Aorta (tissue), 5 donors: Measurements from ENCODE around the gene IFIT2. TPM values are rescaled to one million over a fixed set of nuclear protein-coding genes. Genes with fewer than 3 reads are reported as not detected.
"Not testable (repeated sequence)": the region's sequence is repeated elsewhere in the genome, so short reads cannot be mapped to it uniquely, and the experiment has no call there.

Experiments used
- ATAC-seq: fragments of 200-7000 bp; cut with Tn5 transposase; one replicate; pipeline ENCODE4 v1.9.1; 2022; ENCODE audit warnings: moderate library complexity; ENCODE audit not compliant: low FRiP score
- DNase-seq, 2 donors: peaks; one replicate each; pipeline ENCODE4 v3.0.0-alpha.2; 2020
- H3K27ac ChIP-seq, 2 donors: one replicate each; pipeline ENCODE4 v1.5.1; 2013; ENCODE audit warnings: low read length in 2 of 2, mild to moderate bottlenecking in 2 of 2, moderate library complexity in 2 of 2, control low read depth in 1 of 2, inconsistent platforms in 1 of 2, low read depth in 1 of 2
- H3K27me3 ChIP-seq, 2 donors: one replicate each; pipeline ENCODE4 v1.6.1; 2013; ENCODE audit warnings: control low read depth in 1 of 2, low read length in 1 of 2, mild to moderate bottlenecking in 1 of 2, moderate library complexity in 1 of 2; ENCODE audit not compliant: insufficient read depth in 2 of 2, control insufficient read depth in 1 of 2
- H3K36me3 ChIP-seq, 2 donors: one replicate each; pipeline ENCODE4 v1.6.1; 2013; ENCODE audit warnings: control low read depth in 1 of 2, low read length in 1 of 2, mild to moderate bottlenecking in 1 of 2; ENCODE audit not compliant: insufficient read depth in 2 of 2, control insufficient read depth in 1 of 2
- H3K4me1 ChIP-seq, 2 donors: one replicate each; pipeline ENCODE4 v1.6.1; 2013; ENCODE audit warnings: low read length in 2 of 2, control low read depth in 1 of 2, mild to moderate bottlenecking in 1 of 2, moderate library complexity in 1 of 2; ENCODE audit not compliant: insufficient read depth in 2 of 2, control insufficient read depth in 1 of 2
- H3K4me3 ChIP-seq, 2 donors: one replicate each; pipeline ENCODE4 v1.5.1; 2013; ENCODE audit warnings: low read length in 2 of 2, control low read depth in 1 of 2, mild to moderate bottlenecking in 1 of 2
- H3K9me3 ChIP-seq: one replicate; pipeline ENCODE4 v1.6.1; 2013; ENCODE audit warnings: mild to moderate bottlenecking, low read length; ENCODE audit not compliant: control insufficient read depth
- WGBS, 2 donors: extraction: QIAGEN DNeasy Blood & Tissue Kit; methylation state at CpG; one replicate each; pipeline ENCODE4 v1.1.7; 2013; 5-methylcytosine and 5-hydroxymethylcytosine counted together
- intact Hi-C, 2 donors: fragments of 100-400 bp; cut with DNase I; formaldehyde crosslinking; loops; one replicate each; pipeline versions ENCODE4 v1.14.2 to v1.15.0; 2022
- polyA plus RNA-seq, 2 donors: library from polyadenylated mRNA; stranded (reverse); fragments of 200-250 nt; gene quantifications; one replicate each; pipeline ENCODE4 v1.2.3, GENCODE V29; 2013
- total RNA-seq, 2 donors: library from RNA; stranded (reverse); fragmentation: NEBNext Ultra II Directional; extraction: Animal tissue kit (Norgen Biotek cat#: 25700); gene quantifications; one replicate each; pipeline ENCODE4 v1.2.1, GENCODE V29; 2021
- donor health status: healthy with polysubstance abuse.
- donor health status: Bipolar disorder and iron deficiency.
- donor health status: DM: no; HTN: no; CAD: no.
- donor health status: DM: no; HTN: no; CAD: no.
- donor health status: DM: yes; HTN: yes; CAD: no.

The IFIT2 gene
- total and polyA plus RNA-seq, 4 donors = 4.6 to 11.9 (median 11.0) TPM

DNA sequence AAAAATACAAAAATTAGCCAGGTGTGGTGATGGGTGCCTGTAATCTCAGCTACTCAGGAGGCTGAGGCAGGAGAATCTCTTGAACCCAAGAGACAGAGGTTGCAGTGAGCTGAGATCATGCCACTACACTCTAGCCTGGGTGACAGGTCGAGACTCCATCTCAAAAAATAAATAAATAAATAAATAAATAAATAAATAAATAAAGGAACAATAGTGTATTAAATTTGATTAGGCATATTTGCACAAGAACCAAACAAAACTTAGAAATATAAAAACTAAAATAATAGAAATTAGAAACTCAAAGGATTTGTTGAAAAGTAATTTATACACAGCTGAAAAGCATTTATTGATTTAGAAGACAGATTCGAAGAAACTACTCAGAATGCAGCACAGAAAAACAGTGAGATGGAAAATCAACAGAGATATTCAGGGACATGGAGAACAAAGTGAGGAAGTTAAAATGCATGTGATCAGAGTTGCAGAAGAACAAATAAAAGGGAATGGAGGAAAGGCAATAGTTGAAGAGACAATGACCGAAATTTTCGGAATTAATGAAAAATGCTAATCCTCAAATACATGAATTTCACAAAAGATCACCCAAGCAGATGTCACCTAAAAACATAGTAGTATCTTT lies 43.6 kb downstream of the IFIT2 start:
- DNase-seq (no peak), ATAC-seq (no peak)
- Histone ChIP-seq H3K27ac (no peak overlapping the region), H3K36me3 (no peaks in the 10 kb centered on the region), H3K9me3 (no peaks in the 10 kb centered on the region), H3K27me3 (no peaks in the 10 kb centered on the region), H3K4me1 (no peaks in the 10 kb centered on the region), H3K4me3 (no peak overlapping the region)
- intact Hi-C loops = no loop called here
- 95 to 96% methylated on average over 4 of the region's 4 CpGs for WGBS, 2 donors

DNA sequence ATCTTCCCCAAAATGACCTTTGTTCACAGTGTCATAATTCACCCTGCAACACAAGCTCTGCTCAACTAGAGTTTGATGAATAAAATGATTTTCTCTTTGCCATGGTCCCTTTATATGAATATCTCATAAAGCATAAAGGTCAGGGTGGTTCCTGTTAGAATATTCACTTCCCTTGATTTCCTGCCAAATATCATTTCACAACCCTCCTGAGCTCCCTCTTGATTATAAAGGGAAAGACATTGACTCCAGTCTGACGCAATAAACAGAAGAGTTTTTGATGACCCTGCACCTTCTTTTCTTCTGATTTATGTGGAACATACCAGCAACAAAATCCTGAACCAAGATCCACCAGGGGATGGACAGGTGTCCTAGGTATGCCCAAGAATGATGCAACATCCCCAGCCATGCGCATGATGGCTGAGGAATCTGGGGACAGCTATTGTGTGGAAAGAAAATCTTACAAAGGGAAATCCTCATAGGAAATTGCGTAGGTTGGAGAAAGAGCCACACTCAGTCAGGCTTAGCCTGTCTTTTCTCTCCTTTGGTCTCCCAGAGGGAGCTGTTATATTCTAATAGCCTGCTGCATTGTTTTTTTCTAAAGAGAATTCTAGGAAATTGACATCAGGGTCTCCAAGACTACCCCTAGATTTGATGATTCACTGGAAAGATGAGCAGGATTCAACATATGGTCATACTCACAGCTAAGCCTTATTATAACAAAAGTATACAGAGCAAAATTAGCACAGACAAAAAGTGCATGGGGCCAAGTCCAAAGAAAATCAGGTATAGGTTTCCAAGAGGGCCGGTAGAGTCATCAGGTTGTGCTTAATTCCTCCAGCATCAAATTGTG lies 44.8 kb downstream of the IFIT2 start:
- DNase-seq = no peak
- Histone ChIP-seq H3K9me3 (no peaks in the 10 kb centered on the region), H3K4me3 (no peak overlapping the region), H3K36me3 (no peaks in the 10 kb centered on the region), H3K4me1 (peaks cover 0 to 4% of the 10 kb centered on the region in 2 donors), H3K27me3 (no peaks in the 10 kb centered on the region), H3K27ac (no peak overlapping the region)
- ATAC-seq = no peak
- intact Hi-C loops = no loop called here
- WGBS, 2 donors = 88% methylated on average over 4 of the region's 4 CpGs

DNA sequence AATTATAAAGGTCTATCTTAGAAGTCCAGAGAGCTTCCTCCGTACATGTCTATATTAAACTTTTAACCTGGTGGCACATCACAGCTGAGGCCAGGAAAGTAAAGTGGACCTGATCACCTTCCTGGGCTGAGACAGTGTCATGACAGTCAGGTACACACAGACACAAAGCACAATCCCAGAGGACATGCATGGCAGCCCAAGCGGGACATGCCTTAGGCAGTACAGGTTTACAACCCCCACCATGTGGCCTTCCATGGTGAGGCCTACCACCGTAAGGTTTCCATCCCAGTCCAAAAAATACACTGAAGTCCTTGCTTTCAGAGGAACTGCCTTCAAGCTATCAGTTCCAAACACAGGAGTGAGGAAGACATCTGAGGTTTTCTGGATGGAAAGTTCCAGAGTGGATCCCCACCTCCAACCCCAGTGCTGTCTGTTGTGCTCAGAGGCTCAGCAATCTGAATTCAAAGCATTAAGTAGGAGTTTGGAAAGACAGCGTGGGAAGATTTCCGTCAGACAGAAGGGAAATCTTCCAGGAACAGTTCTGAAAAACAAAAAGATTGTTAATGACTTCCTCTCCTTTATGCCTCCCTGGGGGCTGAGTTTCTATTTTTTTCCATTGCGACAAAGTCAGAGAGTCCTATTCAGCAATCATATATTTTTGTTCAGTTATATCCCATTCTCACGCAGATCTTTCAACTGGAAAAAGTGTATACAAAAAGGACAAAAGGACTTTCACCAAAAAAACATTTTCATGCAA lies 46.0 kb downstream of the IFIT2 start:
- DNase-seq (no peak), ATAC-seq (no peak)
- 43 to 60% methylated on average over 7 of the region's 7 CpGs for WGBS, 2 donors
- no peaks in the 10 kb centered on the region for H3K9me3 ChIP-seq
- H3K27me3 ChIP-seq = no peaks in the 10 kb centered on the region
- peaks cover 0 to 4% of the 10 kb centered on the region in 2 donors for H3K4me1 ChIP-seq
- intact Hi-C loops = no loop called here
- no peaks in the 10 kb centered on the region for H3K36me3 ChIP-seq
- no peak overlapping the region for H3K27ac ChIP-seq
- H3K4me3 ChIP-seq = no peak overlapping the region

DNA sequence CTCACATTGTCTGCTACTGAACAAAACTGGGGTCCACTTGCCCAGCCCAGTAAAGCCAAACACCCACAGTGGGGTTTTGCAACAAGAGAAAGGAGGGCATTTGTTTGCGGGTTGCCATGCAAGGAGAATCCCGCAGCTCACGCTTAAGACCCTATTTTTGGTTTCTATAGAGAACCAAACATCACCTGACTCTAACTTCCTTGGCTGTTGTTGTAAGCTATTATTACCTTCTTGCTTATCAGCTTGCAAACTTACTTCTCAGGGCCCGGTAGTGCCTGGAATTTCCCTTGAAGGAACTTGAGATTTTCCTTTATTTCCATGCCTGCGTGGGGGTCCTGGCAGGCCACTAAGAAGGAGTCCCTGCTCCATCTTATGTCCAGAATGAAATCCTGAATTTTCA lies 46.6 kb downstream of the IFIT2 start:
- DNase-seq (no peak), ATAC-seq (no peak)
- intact Hi-C loops = no loop called here
- Histone ChIP-seq H3K27me3 (no peaks in the 10 kb centered on the region), H3K4me1 (peaks cover 0 to 4% of the 10 kb centered on the region in 2 donors), H3K4me3 (no peak overlapping the region), H3K27ac (no peak overlapping the region), H3K36me3 (no peaks in the 10 kb centered on the region), H3K9me3 (no peaks in the 10 kb centered on the region)
- 33 to 56% methylated on average over 5 of the region's 5 CpGs for WGBS, 2 donors

DNA sequence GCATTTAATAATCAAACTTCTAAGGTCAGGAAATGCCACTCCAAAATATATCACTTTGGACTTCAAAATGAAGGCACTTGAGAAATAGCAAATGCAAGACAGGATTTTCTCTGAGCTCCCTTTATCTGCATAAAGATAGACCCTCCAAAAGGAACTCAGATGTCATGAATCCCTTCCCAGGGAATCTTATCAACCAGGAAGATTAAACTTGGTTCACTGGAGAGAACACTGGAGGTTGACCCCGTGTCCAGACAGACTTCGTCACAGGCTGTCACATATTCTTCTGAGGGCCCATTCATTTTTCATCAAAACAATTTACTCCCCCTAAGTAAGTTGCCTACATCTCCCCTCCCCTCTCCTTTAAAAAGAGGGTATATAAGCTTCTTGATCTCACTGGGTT lies 47.1 kb downstream of the IFIT2 start:
- Histone ChIP-seq H3K4me1 (peaks cover 0 to 4% of the 10 kb centered on the region in 2 donors), H3K27ac (no peak overlapping the region), H3K4me3 (no peak overlapping the region), H3K36me3 (no peaks in the 10 kb centered on the region), H3K27me3 (no peaks in the 10 kb centered on the region), H3K9me3 (no peaks in the 10 kb centered on the region)
- ATAC-seq = no peak
- intact Hi-C loops = no loop called here
- WGBS, 2 donors = 77% methylated on average over 2 of the region's 2 CpGs
- DNase-seq = no peak

DNA sequence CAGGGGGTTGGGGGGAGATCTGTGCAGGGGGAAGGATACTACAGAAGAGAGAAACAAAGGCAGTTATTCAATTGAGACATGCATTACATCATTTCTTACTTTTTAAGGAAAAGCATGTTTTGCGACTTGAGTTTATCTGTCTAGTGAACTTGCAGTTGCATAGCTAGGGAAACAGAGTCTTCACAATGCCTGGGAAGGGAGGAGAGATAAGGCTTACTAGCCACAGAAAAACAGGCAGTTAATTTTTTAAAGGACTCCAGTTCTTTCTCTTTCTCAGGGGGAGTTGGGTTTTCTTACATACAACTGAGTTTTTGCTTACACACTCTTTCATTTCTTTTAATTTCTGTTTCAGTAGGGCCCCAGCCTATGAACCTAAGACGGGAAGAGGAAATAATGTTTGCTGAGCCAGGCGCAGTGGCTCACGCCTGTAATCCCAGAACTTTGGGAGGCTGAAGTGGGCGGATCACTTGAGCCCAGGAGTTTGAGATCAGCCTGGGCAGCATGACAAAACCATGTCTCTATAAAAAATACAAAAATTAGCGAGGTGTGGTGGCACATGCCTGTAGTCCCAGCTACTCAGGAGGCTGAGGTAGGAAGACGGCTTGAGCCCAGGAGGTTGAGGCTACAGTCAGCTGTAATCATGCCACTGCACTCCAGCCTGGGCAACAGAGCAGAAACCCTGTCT lies 48.9 kb downstream of the IFIT2 start:
- DNase-seq (peak in 1 of 2 donors; percentile 68), ATAC-seq (peak; percentile 69)
- H3K9me3 ChIP-seq, H3K36me3 ChIP-seq, H3K4me1 ChIP-seq, H3K4me3 ChIP-seq, H3K27me3 ChIP-seq: not testable (repeated sequence)
- intact Hi-C loops = loop anchor here in 1 of 2 donors (5.0 kb wide), 1 partner anchor 68 kb away; no protein-coding TSS in a partner anchor
- 4 to 5% methylated on average over 7 of the region's 7 CpGs for WGBS, 2 donors
- peak overlapping the region; percentile 99 for H3K27ac ChIP-seq

DNA sequence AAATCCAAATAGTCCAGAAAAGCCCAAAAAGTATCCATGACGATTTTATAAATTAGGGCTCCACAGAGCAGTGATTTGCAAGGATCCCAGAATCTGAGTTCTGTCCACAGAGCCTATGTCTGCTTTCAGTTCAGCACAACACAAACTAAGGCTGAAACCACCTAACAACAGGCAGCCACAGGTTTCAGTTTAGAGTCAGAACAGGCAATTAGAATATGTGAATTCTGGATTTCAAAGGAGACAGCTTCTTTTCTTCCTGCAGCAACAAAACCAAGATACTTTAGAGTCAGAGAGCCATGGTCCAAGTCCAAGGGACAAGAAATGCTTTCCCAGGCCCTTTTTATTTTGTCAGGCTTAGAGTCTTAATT lies 49.5 kb downstream of the IFIT2 start:
- 6% methylated on average over 1 of the region's 1 CpG for WGBS, 2 donors
- peaks cover 0 to 4% of the 10 kb centered on the region in 2 donors for H3K4me1 ChIP-seq
- intact Hi-C loops = loop anchor here in 1 of 2 donors (5.0 kb wide), 1 partner anchor 69 kb away; no protein-coding TSS in a partner anchor
- H3K4me3 ChIP-seq = no peak overlapping the region
- H3K27ac ChIP-seq = peak overlapping the region; percentile 99
- no peaks in the 10 kb centered on the region for H3K27me3 ChIP-seq
- H3K9me3 ChIP-seq = no peaks in the 10 kb centered on the region
- DNase-seq (no peak), ATAC-seq (peak; percentile 47)
- H3K36me3 ChIP-seq = no peaks in the 10 kb centered on the region
